NCI-H2227 (cell line): ENCODE measurements around the gene BEST1.
A peak's percentile ranks its signal among the peaks of the same experiment; 100 is the strongest.

Experiments used
- DNase-seq: peaks from one replicate; lab custom pipeline; 2025; ENCODE audit not compliant: unreplicated experiment; lab: John Stamatoyannopoulos, UW

Gene BEST1

DNA sequence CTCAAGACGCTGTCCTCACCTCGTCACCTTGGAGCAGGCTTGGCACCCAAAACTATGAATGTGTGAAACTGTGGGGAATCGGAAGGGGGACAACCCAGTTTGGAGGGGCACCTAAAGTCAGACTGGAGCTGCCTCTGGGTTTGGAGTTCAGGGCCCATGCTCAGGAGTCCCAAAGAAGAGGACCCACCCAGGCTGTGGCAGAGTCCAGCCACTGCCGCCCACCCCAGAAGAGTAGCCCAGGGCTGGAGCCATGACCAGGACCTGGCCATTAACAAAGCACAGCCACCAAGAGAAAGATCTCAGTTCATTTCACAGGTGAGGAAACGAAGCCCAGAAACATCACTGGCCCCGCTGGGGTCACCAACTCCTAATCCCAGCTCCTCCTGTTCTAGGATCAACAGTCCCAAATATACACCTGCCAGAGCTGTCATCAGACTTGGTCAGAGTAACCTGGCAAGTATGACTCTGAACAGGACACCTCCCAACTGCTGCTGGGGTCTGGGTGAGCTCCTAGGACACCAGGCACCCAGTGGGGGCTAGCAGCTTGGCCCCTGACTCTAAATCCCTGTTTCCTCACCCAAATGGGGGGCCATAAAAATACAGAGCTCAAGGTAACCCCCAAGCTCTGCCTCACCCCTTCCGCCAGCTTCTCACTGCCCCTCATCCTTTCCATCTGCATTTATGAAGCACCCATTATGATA is 35.5 kb upstream of the BEST1 start:
- no peak for DNase-seq

DNA sequence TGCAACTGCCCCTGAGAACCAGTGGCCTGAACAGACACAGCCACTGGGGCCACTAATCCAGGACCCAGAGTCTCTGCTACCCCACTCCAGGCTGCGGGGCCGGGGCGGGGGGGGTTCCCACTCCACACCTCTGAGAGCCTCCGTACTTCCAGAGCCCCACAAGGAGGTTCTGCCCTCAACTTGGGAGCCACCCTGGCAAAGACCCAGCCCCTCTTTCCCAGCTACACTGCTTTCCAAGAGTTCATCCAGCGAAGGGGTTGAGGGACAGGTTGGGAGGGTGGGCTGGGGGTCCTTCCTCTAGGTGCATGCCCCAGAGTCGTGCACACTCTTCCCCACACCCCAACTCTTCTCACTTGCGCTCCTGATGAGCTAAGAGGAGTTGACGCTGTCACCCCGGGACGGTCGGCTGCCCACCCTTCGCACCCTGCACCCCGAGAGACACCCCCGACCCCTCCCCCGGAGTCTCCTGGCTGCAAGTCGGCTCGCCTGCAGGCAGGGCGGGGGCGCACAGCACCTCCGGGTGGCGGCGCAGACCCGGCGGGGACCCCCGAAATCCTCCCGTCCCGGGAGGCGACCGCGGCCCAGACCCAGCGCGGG is 33.3 kb upstream of the BEST1 start:
- no peak for DNase-seq

DNA sequence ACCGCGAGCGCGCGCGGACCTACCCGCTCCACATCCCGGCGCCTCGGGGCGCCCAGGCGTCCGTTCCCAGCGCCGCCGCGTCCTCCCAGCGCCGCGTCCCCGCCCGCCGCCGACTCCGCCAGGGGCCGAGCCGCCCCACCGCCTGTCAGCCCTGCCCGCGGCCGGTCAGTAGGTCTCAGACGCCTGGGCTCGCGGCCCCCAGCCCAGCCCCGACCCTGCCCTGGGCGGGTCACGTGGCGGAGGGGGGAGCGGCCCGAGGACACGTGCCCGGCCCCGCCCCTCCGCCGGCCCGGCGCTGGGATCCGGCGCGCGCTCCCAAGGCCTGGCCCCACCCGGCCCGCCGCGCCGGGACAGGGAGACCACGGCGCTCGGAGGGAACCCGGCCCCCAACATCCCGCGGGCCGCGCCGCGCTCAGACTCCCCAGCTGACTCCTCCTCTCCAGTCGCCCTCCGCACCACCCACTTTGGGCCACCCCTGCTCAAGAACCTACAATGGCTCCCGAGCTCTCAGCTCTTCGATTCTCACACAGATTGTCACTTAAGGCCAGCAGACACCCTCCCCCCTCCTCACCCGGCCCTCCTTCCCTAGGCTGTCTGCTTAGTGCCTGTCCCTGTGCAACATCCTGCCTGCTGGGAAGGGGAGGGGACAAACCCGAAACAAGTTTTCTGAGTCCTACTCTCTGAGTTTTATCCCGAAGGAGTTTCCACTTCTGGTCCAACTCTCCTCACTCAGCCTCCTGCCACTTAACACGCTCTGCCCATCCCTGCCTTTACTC is 32.6 kb upstream of the BEST1 start, which contains the start of gene RAB3IL1:
RAB3IL1 (minus strand) TSS at position 233 of the 776 bp plus-strand sequence; CDS start at position 34, 199 bp downstream.
- DNase-seq, result peak; percentile 60

DNA sequence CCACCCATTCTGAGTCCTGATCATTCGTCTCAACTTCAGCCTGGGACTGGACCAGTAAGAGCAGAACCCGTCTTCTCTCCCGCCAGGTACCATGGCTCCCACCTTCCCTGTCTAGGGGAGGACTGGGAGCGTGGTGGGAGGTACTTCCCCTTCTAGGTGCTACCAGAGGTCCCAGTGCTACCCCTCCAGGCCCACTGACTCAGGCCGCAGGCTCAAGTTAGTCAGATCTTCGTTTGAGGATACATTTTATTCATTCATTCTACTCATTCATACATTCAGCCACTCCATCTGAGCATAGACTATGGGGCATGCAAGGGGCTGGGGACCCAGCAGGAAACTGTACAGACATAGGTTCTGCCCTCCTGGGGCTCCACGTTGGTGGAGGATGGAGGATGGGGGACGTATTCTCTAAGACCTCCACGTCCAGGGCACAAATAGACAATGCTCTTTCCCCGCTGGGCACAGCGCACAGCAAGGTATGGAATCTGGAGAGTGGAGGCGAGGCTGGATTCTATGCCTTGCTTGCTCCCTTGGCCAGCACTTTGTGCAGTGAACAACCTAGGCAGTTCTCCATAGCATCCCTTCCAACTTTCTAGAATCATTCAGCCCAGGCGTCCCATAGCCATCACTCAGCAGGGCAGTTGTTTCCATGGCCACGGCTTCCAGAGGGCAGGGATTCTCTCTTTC is 31.8 kb upstream of the BEST1 start:
- DNase-seq, result no peak

DNA sequence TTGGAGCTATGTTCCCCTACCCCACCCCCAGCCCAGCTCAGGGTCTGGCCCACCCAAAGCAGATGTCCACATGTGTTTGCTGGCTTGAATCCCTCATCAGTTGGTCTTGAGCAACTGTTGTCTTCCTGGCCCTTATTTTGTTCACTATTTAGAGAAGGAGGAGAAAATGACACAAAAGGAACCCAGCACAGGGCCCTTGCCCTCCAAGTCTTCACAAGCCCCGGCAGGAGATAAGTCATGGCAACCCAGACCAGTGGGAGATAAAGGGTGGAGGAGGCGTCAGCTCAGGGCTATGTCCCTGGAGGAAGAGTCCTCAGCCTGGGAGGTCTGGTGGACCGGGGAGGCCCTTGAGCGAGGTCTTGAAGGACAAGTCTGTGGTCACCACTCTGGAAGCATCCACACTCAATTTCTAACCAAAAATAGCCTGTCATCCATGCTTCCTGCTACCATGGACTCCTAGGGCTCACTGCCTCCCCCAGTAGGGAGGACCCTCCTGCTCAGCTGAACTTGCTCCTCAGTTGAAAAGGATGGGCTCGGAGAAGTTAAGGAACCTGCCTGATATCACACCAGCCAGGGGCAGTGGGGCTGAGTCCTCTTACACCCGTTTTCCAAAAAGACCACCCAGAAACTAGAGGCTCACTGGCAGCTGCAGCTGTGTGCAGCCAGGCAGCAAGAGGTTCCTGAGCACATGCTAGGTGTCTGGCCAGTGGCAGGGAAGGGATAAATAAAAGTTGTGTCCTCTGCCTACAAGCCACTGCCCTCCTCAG is 31.0 kb upstream of the BEST1 start:
- DNase-seq, result no peak

DNA sequence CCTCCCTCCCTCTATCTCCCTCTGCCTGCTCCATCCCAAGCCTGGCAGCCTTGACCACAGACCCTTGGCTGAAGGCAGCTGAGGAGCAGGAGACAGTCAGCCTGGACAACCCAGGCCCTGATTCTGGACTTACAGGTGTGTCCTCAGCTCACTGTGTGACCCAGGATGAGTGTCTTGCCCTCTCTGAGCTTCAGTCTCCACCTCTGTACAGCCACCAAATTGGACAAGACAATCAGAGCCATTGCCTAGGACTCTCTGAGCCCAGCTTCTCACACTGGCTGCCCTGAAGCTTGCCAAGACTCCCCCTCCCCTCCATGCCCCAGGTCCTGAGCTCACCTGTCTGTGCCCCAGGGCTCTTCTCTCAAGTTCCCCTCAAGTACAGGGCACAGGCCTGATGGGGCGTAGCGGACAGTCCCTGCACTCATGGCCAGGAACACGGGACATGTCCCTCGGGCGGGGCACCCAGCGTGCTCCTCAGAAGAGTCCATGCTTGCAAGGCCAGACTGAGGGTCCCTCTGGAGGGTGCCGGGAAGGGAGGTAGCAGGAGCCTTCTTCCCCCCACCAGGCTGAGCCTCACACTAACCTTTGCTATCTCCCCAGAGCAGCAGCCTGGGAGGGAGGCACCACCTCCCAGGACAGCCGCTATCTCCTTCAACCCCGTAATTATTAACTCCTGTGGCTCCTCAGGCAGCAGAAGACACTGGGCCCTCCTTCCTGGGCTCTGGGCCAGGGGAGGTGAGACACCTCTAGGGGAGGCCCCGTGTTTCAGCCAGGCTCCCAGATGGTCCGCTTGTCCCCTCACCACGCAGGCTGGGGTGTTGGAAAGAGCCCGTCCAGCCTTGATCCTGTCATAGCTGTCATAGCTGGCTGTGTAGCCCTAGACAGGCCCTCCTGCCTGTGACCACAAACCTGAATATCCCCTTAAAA is 30.2 kb upstream of the BEST1 start:
- no peak for DNase-seq

DNA sequence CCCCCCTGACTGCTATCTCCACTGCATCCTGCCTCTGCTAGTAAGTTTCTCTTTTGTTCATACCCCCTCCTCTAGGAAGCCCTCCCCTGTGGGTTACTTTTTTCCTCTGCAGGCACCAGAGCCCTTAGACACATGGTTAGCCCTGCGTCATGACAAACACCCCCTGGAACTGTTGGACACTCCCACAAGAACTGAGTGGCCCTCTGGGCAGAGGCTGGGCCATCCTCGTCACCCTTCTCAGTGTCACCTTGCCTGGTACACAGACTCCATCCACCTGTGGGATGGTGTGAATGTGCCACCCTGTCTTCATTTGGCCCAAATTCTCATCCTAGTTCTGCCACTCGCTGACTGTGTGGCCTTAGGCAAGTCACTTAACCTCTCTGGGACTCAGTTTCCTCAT is 28.7 kb upstream of the BEST1 start:
- no peak for DNase-seq

DNA sequence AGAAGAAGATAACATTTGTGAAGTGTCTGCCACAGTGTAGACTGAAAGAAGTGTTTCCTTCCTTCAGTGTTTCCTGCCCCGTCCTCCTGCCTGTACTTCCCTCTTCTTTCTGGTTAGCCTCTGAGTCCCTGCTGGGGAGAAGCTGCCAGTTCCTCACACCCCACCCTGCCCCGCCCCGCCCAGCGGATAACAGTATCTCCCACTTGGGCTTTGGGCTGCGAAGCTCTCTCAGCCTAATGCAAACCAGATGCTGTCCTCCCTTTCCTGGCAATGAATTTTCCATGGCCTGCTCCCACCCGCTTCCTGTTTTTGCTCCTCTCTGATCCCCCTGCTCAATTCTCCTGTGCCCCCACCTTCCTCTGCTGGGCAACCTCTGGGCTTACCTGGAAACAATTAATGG is 27.6 kb upstream of the BEST1 start:
- DNase-seq, result no peak

DNA sequence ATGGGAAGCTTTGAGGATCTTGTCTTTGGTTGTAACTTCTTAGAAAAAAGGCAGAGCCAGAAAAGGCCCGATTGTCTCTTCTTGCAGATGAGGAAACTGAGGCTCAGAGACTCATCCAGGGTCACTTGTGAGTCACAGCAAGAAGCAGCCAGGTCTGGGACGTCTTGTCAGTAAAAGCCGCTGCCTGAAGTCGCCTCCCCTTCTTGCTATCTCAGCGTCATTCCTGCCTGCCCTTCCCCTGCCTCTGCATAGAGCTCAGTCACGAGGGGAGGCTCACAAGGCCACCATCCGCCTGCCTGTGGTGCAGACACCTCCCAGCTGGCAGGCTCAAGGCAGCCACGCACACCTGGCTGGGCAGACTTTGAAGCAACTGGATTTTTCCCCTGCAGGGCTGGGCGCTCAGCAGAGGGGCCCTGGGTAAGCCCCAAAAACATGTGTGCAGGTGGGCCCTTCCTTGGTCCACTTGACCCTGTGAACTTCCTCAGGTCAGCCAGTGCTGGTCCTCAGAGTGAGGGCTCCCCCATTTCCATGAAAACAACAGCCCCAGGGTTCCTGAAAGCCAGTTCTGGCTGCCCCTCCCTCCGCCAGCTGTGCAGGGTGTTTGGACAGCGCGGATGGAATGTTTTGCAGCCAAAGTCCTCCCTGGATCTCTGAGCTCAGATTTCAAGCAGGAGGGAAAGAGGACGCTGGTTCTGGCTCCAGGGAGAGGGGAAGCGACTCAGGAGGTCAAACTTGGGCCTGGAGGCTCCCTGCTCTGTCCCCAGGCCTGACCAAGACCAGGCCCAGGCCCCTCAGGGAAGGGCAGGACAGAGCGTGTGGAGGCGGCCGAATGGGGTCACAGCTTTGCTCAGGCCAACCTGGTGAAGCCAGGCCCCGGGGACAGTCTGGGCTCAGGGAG is 26.7 kb upstream of the BEST1 start:
- peak; percentile 44 for DNase-seq

DNA sequence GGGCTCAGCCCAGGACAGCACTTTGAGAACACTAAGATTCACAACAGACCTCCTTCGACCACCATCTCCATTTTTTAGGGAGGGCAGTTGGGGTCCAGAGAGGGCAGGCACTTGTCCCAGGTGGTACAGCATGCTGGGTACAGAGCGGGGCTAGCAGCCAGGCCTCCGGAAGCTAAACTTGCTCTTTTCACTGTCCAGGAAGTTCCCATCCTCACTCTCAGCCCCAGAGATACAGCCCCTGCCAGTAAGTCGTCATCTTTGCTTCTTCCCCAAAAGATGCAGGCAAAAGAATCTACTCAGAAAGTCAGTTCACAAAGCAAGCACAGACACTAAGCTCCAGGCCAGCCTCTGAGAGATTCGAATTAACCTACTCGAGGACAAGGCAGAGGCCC is 26.1 kb upstream of the BEST1 start:
- DNase-seq, result no peak

DNA sequence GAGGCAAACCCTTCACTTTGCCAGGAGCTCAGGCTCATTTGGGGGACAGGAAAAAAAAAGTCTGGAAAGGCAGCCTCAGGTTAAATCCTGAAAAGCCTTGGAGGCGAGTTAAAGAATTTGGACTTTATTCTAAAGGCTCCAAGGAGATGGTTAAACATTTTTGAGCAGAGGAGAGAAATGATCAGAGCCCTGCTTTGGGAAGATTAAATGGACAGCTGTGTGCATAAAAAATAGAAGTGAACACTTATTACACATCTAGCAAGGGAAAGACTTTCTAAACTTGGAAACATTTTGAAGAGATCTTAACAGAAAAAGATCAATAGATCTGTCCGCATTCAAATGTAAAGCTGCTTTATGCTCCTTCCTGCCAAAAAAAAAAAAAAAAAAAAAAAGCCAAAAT is 24.4 kb upstream of the BEST1 start:
- no peak for DNase-seq

DNA sequence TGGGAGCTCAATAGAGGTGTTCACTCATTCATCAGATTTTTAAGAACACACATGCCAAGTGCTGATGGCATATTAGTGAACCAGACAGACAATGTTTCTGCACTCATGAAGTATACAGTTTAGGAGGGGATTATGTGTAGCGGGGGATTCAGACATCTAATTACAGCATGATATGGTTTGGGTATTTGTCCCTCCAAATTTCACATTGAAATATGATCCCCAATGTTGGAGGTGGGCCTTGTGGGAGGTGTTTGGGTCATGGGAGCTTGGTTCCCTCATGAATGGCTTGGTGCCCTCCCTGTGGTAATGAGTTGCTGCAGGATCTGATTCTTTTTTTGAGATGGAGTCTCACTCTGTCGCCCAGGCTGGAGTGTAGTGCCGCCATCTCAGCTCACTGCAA is 23.9 kb upstream of the BEST1 start:
- DNase-seq, result no peak

DNA sequence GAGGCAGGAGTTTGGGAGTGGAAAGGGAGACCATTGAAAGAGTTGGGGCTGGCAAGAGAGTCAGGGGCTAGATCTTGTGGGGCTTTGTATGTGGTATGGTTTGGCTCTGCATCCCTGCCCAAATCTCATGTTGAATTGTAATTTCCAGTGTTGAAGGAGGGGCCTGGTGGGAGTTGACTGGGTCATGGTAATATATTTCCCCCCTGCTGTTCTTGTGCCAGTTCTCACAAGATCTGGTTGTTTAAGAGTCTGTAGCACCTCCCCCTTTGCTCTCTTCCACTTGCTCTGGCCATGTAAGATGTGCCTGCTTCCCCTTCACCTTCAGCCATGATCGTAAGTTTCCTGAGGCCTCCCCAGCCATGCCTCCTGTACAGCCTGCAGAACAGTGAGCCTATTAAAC is 22.6 kb upstream of the BEST1 start:
- DNase-seq, result no peak

DNA sequence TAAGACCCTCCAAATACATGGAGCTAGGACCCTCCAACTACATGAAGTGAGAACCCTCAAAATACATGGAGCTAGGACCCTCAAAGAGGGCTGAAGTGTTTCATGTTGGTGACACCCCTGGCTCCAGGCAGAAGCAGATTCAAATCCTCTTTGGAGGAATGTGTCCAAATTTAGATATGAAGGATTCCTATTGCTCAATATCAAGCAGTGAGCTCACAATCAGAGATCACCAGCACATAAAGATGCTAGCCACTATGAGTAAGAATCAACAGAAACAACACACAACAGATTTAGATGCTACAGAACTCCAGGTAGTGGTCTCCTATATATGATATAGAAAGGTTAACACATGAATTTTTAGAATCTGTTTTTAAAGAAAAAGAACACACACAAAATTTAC is 21.5 kb upstream of the BEST1 start:
- DNase-seq, result no peak

DNA sequence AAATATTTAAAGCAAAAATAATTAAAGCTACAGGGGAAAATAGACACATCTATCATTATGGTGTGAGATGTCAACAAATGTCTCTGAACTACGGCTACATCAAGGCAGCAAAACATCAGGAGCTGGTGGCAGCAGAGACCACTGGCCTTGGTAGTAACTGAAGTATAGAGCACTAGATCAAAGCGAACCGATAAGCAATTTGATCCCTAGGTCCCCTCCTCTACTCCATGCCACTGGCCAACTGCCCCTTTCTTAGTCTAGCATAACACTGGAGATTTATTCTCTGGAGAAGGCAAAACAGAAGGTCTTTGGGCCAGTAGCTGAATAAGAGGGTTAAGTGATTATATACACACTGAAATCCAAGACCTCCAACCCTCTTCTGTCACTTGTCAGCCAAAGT is 19.2 kb upstream of the BEST1 start:
- no peak for DNase-seq

DNA sequence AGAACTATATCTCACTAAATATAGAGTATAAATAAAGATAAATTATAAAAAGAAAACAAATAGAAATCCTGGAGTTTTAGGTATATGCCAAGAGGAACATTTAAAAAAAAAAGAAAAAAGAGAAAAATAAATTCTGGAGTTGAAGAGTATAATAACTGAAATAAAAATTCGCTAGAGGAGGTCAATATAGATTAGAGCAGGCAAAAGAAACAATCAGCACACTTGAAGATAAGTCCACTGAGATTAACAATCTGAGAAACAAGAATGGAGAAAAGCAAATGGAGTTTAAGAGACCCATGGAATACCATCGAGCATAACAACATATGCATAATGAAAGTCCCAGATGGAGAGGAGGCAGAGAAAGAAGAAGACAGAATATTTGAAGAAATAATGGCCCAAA is 14.3 kb upstream of the BEST1 start:
- DNase-seq, result no peak

DNA sequence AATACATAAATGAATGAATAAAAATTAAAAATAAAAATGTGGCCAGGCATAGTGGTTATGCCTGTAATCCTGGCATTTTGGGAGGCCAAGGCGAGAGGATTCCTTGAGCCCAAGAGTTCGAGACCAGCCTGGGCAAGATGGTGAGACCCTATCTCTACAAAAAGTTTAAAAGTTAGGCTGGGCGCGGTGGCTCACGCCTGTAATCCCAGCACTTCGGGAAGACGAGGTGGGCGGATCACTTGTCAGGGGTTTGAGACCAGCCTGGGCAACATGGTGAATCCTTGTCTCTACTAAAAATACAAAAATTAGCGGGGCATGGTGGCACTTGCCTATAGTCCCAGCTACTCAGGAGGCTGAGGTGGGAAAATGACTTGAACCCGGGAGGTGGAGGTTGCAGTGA is 9.7 kb upstream of the BEST1 start:
- DNase-seq, result no peak

DNA sequence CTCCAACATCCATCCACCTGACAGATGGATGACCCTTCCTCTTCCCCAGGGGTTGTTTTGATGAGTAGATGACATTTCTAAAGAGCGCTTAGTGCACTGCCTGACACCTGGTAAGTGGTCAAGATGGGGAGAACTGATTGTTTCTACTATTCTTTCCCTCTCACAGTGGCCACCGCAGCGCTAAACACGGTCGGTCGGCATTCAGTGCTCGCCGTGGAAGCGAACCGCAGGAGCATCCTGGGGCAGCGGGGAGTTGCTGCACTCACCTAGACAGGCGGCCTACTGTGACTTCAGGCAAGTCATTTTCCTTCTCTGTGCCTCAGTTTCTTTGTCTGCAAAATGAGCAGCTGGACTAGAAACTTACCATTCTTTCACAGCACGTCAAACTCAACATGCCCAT is 5.0 kb upstream of the BEST1 start:
- DNase-seq, result no peak

DNA sequence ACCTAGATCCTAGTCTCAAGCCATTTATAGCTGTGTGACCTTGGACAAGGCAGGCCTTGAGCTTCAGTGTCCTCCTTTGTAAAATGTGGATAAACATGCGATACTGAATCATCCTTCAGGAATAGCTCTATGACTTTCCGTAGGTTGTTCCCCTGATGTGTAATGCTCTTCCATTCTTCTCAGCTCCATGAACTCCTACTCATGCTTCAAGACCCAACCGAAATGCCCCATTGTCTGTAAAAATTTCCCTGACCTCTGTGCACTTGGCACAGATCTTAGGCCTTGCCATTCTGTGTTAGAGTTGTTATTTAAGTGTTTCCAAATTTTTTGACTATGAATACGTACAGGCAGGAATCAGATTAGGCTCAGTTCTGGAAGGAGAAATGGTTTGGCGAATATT is 3.3 kb upstream of the BEST1 start:
- no peak for DNase-seq
